Endometrial microvascular endothelial cells (primary cell): ENCODE data around the gene PRM3. TPM values are rescaled to one million over a fixed set of nuclear protein-coding genes. Genes with fewer than 3 reads are reported as not detected.

Experiments used
- in situ Hi-C: cut with HindIII; loops from 2 replicates; pipeline ENCODE4 v1.10.0; 2017; ENCODE audit warnings: low sequenced_read_pairs, low pct_unique_long_range_greater_than_20kb; ENCODE audit errors: inconsistent ontology term
- total RNA-seq: library from RNA; depleted of rRNA; stranded (reverse); fragments of >200 nt; gene quantifications from one replicate; pipeline ENCODE4 v1.2.3, GENCODE V29; 2015; ENCODE audit errors: inconsistent ontology term

The PRM3 gene
- total RNA-seq, 1 donor from 2014 or later: not detected

DNA sequence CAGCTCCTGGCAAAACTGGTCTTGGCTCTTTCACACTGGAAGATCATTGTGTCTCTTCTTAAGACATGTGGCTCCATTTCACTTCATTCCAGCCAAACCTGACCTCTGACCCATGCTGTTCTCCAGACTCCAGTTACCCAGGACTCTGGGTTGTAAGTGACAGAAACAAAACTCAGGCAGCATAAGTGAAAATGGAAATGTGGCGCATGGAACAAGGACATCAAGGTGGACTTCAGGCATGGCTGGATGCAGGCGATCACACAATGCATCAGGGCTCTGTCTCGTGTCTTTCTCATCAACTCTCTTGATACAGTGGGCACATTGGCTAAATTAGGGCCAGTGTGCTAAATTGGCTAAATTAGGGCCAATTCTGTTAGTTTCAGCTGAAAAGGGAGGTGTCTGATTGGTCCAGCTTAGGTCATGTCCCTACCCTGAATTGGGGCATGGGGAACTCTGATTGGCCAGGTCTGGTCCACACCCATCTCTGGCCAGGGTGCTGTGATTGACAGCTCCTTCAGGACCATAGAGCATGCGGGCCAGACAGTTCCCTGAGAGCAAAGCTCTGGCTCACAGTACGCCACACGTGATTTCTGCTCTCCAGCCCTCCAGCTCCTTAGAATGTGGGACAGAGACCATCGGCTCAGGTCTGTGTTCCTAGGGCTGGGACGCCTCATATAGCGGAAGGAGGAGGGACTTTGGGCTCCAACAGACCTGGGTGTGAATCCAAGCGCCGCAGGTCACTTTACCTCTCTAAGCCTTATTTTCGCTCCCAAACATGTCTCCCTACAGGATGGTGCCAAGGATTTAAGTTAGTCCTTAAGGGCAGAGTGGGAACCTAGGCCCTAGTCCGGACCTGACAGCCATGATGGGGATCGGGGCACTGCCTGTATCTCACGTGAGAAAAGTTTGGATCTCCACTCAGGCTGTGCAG, 34.9 kb downstream of the PRM3 start:
- in situ Hi-C loops: no loop called here

DNA sequence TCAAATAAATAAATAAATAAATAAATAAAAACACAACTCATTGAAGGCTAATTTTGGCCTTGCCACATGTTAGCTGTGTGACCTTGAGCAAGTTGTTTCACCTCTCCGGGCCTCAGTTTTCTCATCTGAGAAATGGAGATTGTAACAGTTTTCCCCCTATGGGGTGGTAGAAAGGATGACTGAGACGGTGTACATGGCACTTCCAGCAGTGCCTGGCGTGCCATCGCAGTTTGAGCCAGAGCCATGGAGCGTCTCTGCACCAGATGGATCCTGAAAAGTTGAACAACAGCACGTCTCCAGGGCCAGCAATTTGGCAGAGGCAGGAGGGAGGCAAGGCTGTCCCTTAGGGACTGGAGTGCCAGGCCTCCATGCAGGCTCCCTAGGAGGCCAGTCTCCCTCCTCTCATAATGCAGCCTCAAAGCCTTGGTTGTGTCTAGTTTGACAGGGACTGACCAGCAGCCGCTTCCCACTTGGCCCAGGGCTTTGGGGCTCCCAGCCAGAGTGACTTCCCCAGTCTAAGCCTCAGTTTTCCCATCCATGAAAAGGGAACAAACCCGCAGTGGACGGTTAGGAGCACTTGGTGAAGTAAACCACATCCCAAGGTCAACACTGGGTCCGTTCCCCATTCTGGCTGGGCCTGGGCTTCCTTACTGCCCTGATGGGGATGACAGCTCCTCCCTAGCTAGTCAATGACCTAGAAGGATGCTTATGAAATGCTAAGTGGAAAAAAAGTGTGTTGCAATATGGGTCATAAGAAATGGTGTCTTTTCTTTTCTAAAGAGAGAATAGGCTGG, 36.8 kb downstream of the PRM3 start:
- in situ Hi-C loops: no loop called here

GRCh38 chr16:11235703-11235991, 37.8 kb downstream of the PRM3 start:
- in situ Hi-C loops: no loop called here

GRCh38 chr16:11234884-11235702, 38.3 kb downstream of the PRM3 start:
- in situ Hi-C loops: no loop called here

GRCh38 chr16:11233727-11234376, 39.6 kb downstream of the PRM3 start:
- in situ Hi-C loops: no loop called here

GRCh38 chr16:11232852-11233726, 40.3 kb downstream of the PRM3 start:
- in situ Hi-C loops: no loop called here

- in situ Hi-C loops: no loop called here
These were observed 41.1 kb downstream of the PRM3 start for GRCh38 chr16:11232302-11232851.

DNA sequence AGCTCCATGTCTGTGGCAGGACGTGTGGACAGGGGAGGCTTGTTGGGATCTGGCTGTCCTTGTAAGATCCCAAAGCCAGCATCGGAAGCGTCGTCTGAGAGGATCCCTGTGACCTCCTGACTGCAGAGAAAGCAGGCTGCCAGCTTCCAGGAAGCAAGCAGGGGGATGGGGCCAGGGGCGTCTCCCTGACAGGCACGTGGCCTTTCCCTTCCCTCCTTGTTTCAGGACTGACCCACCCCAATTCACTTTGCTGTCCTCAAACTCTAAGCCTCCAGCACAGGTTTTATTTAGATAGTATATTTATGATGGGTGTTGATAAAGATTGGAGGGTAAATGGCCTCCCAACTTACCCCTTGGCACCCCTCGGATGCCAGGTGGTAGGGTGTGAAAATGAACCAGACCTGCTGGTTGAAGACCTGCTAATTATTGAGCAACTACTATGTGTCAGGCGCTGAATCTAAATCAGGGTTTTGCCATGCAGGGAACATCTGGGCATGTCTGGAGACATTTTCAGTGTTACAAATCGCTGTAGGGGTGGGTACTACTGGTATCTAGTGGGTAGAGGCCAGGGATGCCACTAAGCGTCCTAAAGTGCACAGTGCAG, 42.0 kb downstream of the PRM3 start:
- in situ Hi-C loops: no loop called here

- in situ Hi-C loops: no loop called here
These were observed 43.5 kb downstream of the PRM3 start for GRCh38 chr16:11229906-11230305.

DNA sequence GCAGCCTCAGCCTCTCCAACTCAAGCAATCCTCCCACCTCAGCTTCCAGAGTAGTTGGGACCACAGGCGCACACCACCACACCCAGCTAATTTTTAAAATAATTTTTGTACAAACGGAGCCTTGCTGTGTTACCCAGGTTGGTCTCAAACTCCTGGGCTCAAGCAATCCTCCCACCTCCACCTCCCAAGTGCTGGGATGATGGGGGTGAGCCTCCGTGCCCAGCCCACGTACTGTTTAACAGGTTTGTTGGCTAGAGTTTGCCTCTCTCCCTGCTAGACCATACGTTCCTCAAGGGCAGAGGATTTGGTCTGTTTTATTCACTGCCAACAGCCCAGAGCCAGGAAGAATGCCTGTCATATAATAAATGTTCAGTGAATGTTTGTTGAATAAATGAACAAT, 44.0 kb downstream of the PRM3 start:
- in situ Hi-C loops: no loop called here

- in situ Hi-C loops: no loop called here
These were observed 47.5 kb downstream of the PRM3 start for GRCh38 chr16:11225677-11226549.

DNA sequence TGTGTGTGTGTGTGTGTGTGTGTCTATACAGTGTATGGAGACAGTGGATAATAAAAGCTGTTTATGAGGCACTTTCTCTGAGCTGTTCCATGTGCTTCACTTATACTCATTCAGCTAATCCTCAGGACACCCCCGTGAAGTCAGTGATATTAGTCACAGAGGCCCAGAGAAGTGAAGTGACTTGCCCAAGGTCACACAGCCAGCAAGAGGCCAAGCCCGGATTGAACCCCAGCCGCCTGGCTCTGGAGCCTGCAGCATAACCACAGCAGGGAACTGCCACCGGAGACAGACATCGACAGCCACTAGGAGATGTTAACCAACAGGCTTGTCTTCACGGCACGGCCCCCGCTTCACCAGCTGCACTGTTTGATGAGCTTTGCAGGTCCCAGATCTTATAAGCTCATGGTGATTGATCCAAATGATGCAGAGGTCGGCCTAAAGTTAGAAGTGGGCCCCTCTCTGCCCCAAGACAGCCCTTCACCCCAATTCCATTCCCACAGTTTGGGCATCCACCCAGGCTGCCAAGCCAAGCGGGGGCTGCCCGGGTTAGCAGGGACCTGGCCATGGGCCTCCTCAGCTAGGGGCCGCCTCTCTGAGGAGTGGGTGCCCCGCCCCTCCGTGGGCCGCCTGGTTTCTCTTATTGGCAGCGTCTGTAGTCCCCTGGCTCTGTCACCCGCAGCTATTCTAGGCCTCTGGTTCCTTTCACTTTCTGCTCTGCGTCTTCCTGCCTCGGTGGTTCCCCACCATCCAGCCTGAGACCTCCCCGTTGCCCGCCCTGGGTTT, 48.3 kb downstream of the PRM3 start:
- in situ Hi-C loops: no loop called here

- in situ Hi-C loops: no loop called here
These were observed 49.1 kb downstream of the PRM3 start for GRCh38 chr16:11224096-11224893.
